ENCODE results near the gene GRK1.

The GRK1 gene

DNA sequence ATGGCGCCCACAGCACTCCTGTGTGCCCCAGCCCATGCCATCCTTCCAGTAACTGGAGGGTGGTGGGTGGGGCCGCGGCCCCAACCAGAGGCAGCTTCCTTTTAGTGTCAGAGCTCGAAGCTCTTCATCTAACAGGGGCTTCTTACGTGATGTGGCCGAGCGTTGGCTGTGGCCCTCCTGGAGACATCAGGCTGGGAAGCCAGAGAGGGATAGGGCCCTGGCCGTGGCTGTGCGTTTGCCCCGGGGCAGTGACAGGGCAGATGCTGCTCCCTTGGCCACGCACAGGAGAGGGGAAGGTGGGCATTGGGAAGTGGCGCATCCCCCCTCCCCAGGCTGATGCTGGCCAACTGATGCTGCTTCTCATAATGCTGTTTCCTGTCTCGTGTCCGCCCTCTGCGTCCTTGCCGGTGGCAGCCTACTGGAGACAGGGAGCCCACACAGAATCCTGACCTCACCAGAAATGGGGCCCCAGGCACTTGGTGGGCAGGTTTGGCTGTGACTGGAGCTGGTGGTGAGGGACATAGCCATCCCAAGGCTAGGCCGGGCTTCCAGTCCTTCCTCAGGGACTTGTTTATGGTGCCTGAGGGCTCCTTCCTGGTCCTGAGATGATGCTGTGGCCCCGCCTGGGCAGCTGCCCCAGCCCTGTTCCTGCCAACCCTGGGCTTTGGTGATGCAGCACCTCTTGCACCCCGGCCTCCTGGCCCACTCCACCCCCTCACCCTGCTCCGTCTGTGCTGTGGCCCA is 43.4 kb upstream of the GRK1 start:
- TF ChIP-seq, protein P1, sequence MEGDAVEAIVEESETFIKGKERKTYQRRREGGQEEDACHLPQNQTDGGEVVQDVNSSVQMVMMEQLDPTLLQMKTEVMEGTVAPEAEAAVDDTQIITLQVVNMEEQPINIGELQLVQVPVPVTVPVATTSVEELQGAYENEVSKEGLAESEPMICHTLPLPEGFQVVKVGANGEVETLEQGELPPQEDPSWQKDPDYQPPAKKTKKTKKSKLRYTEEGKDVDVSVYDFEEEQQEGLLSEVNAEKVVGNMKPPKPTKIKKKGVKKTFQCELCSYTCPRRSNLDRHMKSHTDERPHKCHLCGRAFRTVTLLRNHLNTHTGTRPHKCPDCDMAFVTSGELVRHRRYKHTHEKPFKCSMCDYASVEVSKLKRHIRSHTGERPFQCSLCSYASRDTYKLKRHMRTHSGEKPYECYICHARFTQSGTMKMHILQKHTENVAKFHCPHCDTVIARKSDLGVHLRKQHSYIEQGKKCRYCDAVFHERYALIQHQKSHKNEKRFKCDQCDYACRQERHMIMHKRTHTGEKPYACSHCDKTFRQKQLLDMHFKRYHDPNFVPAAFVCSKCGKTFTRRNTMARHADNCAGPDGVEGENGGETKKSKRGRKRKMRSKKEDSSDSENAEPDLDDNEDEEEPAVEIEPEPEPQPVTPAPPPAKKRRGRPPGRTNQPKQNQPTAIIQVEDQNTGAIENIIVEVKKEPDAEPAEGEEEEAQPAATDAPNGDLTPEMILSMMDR (IDR thresholded peaks at IDR 0.05) = no peak

DNA sequence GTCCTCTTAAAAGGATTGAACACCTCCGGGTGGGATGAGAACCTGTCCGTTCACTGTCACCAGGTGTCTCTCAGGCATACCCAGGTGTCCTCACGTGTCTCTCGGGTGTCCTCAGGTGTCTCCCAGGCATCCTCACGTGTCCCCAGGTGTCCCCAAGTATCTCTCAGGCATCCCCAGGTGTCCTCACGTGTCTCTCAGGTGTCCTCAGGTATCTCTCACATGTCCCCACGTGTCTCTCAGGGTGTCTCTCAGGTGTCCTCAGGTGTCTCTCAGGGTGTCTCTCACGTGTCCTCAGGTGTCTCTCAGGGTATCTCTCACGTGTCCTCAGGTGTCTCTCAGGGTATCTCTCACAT is 42.8 kb upstream of the GRK1 start:
- TF ChIP-seq, protein P1 (IDR thresholded peaks at IDR 0.05) = no peak

DNA sequence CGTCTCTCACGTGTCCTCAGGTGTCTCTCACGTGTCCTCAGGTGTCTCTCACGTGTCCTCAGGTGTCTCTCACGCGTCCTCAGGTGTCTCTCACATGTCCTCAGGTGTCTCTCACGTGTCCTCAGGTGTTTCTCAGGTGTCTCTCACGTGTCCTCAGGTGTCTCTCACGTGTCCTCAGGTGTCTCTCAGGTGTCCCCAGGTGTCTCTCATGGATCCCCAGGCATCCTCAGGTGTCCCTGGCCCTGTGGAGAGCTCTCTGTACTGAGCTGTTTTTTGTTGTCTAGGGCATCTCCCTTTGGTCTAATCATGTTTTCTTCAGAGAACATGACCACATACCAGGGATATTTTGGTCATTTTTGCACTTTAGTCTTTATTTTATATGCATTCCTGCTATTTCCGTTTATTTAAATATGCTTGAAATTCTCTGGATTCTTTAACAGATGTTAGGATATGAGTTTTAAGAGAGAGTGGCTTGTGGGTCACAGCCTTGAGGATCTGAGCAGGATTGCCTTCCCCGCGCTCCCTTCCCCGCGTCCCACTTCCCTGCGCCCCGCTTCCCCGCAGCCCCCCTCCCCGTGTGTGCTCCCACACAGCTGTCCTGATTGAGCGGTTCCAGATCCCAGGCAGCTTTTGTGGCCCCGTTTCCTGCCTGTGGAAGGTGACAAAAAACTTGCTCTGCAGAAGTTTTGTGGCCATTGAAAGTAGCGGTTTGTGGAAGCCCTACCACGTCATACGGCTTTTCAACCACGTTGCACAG is 40.9 kb upstream of the GRK1 start:
- TF ChIP-seq, protein P1 (IDR thresholded peaks at IDR 0.05) = no peak

DNA sequence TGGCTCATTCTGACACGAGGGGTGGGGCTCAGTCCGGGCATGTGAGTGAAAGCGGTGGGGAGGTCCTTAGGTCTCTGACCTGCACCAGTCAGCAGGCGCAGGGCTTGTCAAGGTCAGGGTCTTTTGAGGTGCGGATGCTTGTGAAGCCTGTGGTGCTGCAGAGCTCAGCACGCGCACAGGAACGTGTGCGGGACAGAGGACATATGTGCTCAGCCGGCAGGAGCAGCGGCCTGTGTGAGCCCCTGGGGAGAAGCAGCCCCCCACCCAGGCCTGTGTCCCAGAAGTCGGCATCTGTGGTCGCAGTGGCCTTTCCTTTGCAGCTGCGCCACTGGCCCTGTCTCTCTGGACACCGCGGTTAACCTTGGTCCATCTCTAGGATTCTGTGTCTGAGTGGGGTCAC is 39.9 kb upstream of the GRK1 start:
- TF ChIP-seq, protein P1 (IDR thresholded peaks at IDR 0.05) = no peak

DNA sequence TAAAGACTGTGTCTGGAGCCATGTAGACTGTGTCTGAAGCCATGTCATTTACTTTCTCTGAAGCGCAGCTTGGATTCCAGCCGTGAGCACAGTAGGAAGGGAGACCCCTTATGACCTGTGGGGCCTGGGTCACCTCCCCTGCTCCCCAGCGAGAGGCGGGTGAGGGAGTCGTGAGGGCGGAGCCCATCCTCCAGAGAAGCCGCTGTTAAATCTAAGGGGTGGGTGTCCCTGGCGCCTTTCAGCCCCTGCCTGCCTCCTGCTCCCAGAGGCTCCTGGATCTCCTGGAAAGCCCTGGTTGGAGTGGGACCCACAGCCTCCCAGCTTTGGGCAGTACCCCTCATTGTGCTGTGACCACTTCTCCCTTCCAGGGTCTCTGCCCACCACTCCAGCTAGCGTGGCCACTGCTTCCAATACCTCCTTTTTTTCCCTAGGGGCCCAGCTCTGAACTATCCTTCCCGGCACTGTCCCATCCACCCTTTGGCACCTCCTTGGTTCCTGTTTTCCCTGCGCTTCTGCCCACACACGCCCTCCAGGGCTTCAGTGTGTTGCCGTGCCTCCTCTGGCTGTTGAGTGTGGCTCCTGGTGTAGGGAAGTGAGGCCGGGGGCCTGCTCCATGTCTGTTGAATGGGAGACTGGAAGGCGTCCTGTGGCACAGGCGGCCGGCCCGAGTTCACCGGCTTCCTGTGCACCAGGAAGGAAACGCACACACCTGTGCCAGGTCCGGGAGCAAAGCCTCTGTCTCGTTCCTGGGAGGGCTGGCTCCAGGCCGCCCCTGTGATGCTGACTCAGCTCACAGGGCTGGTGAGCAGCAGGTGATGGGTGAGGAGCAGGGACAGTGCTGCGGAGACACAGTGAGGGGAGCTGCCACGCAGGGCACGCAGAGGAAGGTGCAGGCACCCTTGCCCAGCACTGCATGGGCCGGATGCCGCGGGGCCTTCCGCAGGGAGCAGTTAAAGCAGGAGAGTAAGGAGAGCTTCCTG is 38.4 kb upstream of the GRK1 start:
- TF ChIP-seq, protein P1 (IDR thresholded peaks at IDR 0.05) = no peak

DNA sequence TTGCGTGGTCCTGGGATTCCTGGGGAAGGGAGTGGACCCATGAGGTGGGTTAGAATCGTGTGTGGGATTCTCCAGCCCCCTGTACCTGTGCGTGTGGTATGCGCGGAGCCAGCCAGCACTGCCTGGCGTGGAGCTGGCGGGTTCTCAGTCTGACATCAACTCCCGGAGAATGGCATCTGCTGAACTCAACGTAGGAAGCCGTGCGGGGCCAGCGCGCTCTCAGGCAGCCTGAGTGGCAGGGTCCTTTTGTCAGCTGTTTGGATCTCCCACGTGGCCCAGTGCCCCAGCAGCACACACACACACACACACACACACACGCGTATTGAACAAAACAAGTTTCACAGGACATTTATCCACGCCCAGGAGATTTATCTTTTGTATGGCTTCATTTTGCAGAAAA is 37.2 kb upstream of the GRK1 start:
- TF ChIP-seq, protein P1 (IDR thresholded peaks at IDR 0.05) = no peak

DNA sequence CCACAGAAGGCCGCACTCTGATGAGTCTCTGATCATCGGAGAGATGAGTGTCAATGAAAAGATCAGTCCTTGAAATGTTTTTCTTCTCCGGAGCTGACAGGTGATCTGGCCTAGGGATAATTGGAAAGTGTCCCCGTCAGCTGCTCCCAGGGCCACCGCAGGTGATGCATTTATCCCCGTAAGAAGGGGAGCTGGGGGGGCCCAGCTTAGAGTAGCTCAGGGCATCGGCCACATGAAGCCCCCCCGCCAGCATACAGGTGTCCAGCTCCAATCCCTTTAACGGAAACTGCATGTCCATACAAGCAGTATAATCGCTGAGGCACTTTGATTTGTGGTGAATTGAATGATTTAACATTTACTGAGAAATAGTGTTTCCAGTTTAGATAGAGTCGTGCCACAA is 36.7 kb upstream of the GRK1 start:
- TF ChIP-seq, protein P1 (IDR thresholded peaks at IDR 0.05) = no peak
